SK-N-SH (cell line): ENCODE data around the gene ATP6V0C. TPM values are rescaled to one million over a fixed set of nuclear protein-coding genes. Genes with fewer than 3 reads are reported as not detected.

Source experiments
- CTCF ChIA-PET: fragments of 300-600, 350-600 bp; formaldehyde crosslinking; extraction: SDS; loops from one replicate; lab custom pipeline; 2021; lab: Yijun Ruan, JAX
- POLR2A ChIA-PET: fragments of 350-600 bp; sonication (Branson Sonifier 250); formaldehyde crosslinking; extraction: SDS; loops from one replicate; lab custom pipeline; 2020; ENCODE audit warnings: antibody characterized with exemption, inconsistent platforms; lab: Yijun Ruan, JAX
- DNase-seq: peaks from one replicate; pipeline ENCODE4 v3.0.0; 2012
- H2AFZ ChIP-seq: fragments of 200-600 bp; sonication (generic); 2 replicates; pipeline ENCODE4 v1.8.1; 2016; ENCODE audit warnings: antibody characterized with exemption, mild to moderate bottlenecking, low read depth
- H3F3A ChIP-seq: fragments of 200-600 bp; sonication (generic); replicated peaks from 2 replicates; pipeline ENCODE3; 2016; ENCODE audit warnings: antibody characterized with exemption, mild to moderate bottlenecking; ENCODE audit not compliant: insufficient read depth
- H3K27ac ChIP-seq, 2 experiments: fragments of 200-500 bp in 1 of 2; fragments of 200-600 bp in 1 of 2; sonication (Bioruptor generic) in 1 of 2; sonication (generic), shearing (Covaris generic) in 1 of 2; 2 replicates each; pipeline versions ENCODE4 v1.5.1 to v1.6.1; 2014 to 2016; ENCODE audit warnings: low read depth in 2 of 2, inconsistent platforms in 1 of 2, low read length in 1 of 2, mild to moderate bottlenecking in 1 of 2, mixed read lengths in 1 of 2
- H3K27me3 ChIP-seq: fragments of 200-600 bp; sonication (generic), shearing (Covaris generic); 2 replicates; pipeline ENCODE4 v1.6.1; 2016; ENCODE audit warnings: mixed run types; ENCODE audit not compliant: insufficient read depth
- H3K36me3 ChIP-seq, 2 experiments: fragments of 200-500 bp in 1 of 2; fragments of 200-600 bp in 1 of 2; sonication (Bioruptor generic) in 1 of 2; sonication (generic) in 1 of 2; replicated peaks in 1 of 2; 2 replicates each; pipeline versions ENCODE3 to v1.5.1; 2014 to 2016; ENCODE audit warnings: low read length in 1 of 2, mild to moderate bottlenecking in 1 of 2; ENCODE audit not compliant: insufficient read depth in 2 of 2, control insufficient read depth in 1 of 2
- H3K4me1 ChIP-seq, 2 experiments: fragments of 200-500 bp in 1 of 2; fragments of 200-600 bp in 1 of 2; sonication (Bioruptor generic) in 1 of 2; sonication (generic), shearing (Covaris generic) in 1 of 2; 2 replicates each; pipeline versions ENCODE4 v1.5.1 to v1.6.1; 2014 to 2016; ENCODE audit warnings: low read depth in 1 of 2, low read length in 1 of 2, mixed run types in 1 of 2; ENCODE audit not compliant: insufficient read depth in 2 of 2, control insufficient read depth in 1 of 2
- H3K4me2 ChIP-seq: fragments of 200-600 bp; sonication (generic), shearing (Covaris generic); 2 replicates; pipeline ENCODE4 v1.6.1; 2017; ENCODE audit warnings: mixed run types
- H3K4me3 ChIP-seq, 2 experiments: fragments of 200-500 bp in 1 of 2; fragments of 200-600 bp in 1 of 2; sonication (Bioruptor generic) in 1 of 2; sonication (generic), shearing (Covaris generic) in 1 of 2; 2 replicates each; pipeline versions ENCODE4 v1.5.1 to v1.8.1; 2014 to 2016; ENCODE audit warnings: low read depth in 2 of 2, inconsistent platforms in 1 of 2, low read length in 1 of 2, mild to moderate bottlenecking in 1 of 2, mixed read lengths in 1 of 2, moderate library complexity in 1 of 2
- H3K79me2 ChIP-seq: fragments of 200-600 bp; sonication (generic); 2 replicates; pipeline ENCODE4 v1.8.1; 2017; ENCODE audit warnings: mild to moderate bottlenecking; ENCODE audit not compliant: insufficient read depth
- H3K9ac ChIP-seq: fragments of 200-600 bp; sonication (generic); 2 replicates; pipeline ENCODE4 v1.6.1; 2017; ENCODE audit warnings: mixed run types
- H3K9me2 ChIP-seq: fragments of 200-600 bp; sonication (generic); 2 replicates; pipeline ENCODE4 v1.6.1; 2017; ENCODE audit warnings: mixed run types
- H3K9me3 ChIP-seq: fragments of 200-600 bp; sonication (generic); 2 replicates; pipeline ENCODE4 v1.6.1; 2017; ENCODE audit warnings: mixed run types, mild to moderate bottlenecking, moderate library complexity
- H4K20me1 ChIP-seq: fragments of 200-600 bp; sonication (generic); 2 replicates; pipeline ENCODE4 v1.6.1; 2017; ENCODE audit warnings: mild to moderate bottlenecking, mixed run types; ENCODE audit not compliant: insufficient read depth
- CHD2 ChIP-seq: fragments of 150-350 bp; IDR thresholded peaks from 2 replicates; pipeline ENCODE4 v1.6.1; 2018; ENCODE audit warnings: low read length; ENCODE audit not compliant: partially characterized antibody
- CTCF ChIP-seq: fragments of 200-600 bp; sonication (generic); IDR thresholded peaks from 2 replicates; pipeline ENCODE4 v1.6.1; 2017; ENCODE audit warnings: antibody characterized with exemption, mild to moderate bottlenecking, moderate library complexity
- EP300 ChIP-seq, 2 experiments: IDR thresholded peaks; 2 replicates each; pipeline versions ENCODE4 v1.4.0 to v1.6.1; 2012; ENCODE audit warnings: borderline replicate concordance in 1 of 2, low read depth in 1 of 2, low read length in 1 of 2
- EZH2phosphoT487 ChIP-seq: fragments of 200-600 bp; sonication (generic); IDR thresholded peaks from 2 replicates; pipeline ENCODE4 v1.6.1; 2017; ENCODE audit warnings: low read depth, mixed run types, mild to moderate bottlenecking, antibody characterized with exemption, moderate library complexity, borderline replicate concordance
- FOXJ3 ChIP-seq: sonication (generic); formaldehyde crosslinking; IDR thresholded peaks from 2 replicates; pipeline ENCODE4 v1.5.1; 2020; ENCODE audit warnings: mild to moderate bottlenecking, missing genetic modification reagents
- FOXM1 ChIP-seq: IDR thresholded peaks from 2 replicates; pipeline ENCODE4 v1.4.0; 2012; ENCODE audit warnings: low read depth, mild to moderate bottlenecking
- GABPA ChIP-seq: IDR thresholded peaks from 2 replicates; pipeline ENCODE4 v1.4.0; 2012; ENCODE audit warnings: low read depth, mild to moderate bottlenecking
- JUND ChIP-seq: IDR thresholded peaks from 2 replicates; pipeline ENCODE4 v1.4.0; 2012
- MAX ChIP-seq: IDR thresholded peaks from 2 replicates; pipeline ENCODE4 v1.4.0; 2012; ENCODE audit warnings: low read depth
- MEF2A ChIP-seq: IDR thresholded peaks from 2 replicates; pipeline ENCODE4 v1.4.0; 2012; ENCODE audit warnings: low read depth, borderline replicate concordance
- MXI1 ChIP-seq: IDR thresholded peaks from 2 replicates; pipeline ENCODE4 v1.6.1; 2012; ENCODE audit warnings: mild to moderate bottlenecking, low read depth, low read length, improper control_type of control experiment
- NFIC ChIP-seq: IDR thresholded peaks from 2 replicates; pipeline ENCODE4 v1.4.0; 2012; ENCODE audit warnings: borderline replicate concordance
- RAD21 ChIP-seq: IDR thresholded peaks from 2 replicates; pipeline ENCODE4 v1.6.1; 2012; ENCODE audit warnings: mild to moderate bottlenecking, low read length
- TCF12 ChIP-seq: IDR thresholded peaks from 2 replicates; pipeline ENCODE4 v1.4.0; 2012
- TEAD4 ChIP-seq: IDR thresholded peaks from 2 replicates; pipeline ENCODE4 v1.4.0; 2012; ENCODE audit warnings: mild to moderate bottlenecking, borderline replicate concordance; ENCODE audit not compliant: insufficient read depth
- USF1 ChIP-seq: IDR thresholded peaks from 2 replicates; pipeline ENCODE4 v1.4.0; 2012; ENCODE audit warnings: low read depth, borderline replicate concordance
- ZBTB33 ChIP-seq: IDR thresholded peaks from 2 replicates; pipeline ENCODE4 v1.4.0; 2012; ENCODE audit warnings: low read depth, borderline replicate concordance
- WGBS: methylation state at CpG from one replicate; pipeline ENCODE4 v1.1.6; 2017; ENCODE audit warnings: low lambda C conversion rate; 5-methylcytosine and 5-hydroxymethylcytosine counted together
- polyA plus RNA-seq, 3 experiments: library from polyadenylated mRNA; depleted of rRNA; stranded (reverse); fragments of >200 nt; gene quantifications; 2 replicates each; pipeline ENCODE4 v1.2.3, GENCODE V29; 2012

ATP6V0C gene
- polyA plus RNA-seq, 1 of the 3 experiments (the other 2 are of a cell fraction), result 80.1 TPM

- no peak for DNase-seq
- Histone ChIP-seq H3K27me3 (no peaks in the 10 kb centered on the region), H3K4me1 (peaks cover 3 to 47% of the 10 kb centered on the region in 2 experiments; a peak in 3 of 4 replicates), H3K36me3 (no peaks in the 10 kb centered on the region), H3K4me3 (peak overlapping the region in 1 of 2 experiments; percentile 11; a peak in 2 of 4 replicates), H2AFZ (peak overlapping the region; percentile 54; the same call in 1 of the 2 replicates), H3F3A (no peaks in the 10 kb centered on the region), H3K9me3 (no peaks in the 10 kb centered on the region), H3K4me2 (peak overlapping the region; percentile 73), H3K27ac (peak overlapping the region; percentile 47 to 86; a peak in 3 of 4 replicates), H4K20me1 (no peaks in the 10 kb centered on the region), H3K79me2 (peaks cover 7% of the 10 kb centered on the region; the same call in 1 of the 2 replicates), H3K9me2 (no peaks in the 10 kb centered on the region), H3K9ac (0 out of 2 replicates have a peak overlapping the region, but pooled peaks have one; percentile 44)
- POLR2A ChIA-PET, result interaction anchor here (0.5 to 3.5 kb wide), 7 partner anchors 8 to 22 kb away, joined by 3 to 44 read pairs (median 5); partner anchors contain the start of genes NTN3, TBC1D24 and TEDC2
- CTCF ChIA-PET, result interaction anchor here (0.8 to 12.7 kb wide), 11 partner anchors 8 to 478 kb away, joined by 3 to 95 read pairs (median 4); partner anchors contain the start of genes ABCA3, CCNF, TBC1D24 and TEDC2
- TF ChIP-seq FOXJ3 (no peak), TEAD4 (no peak), CHD2 (no peak), GABPA (no peak), FOXM1 (no peak), TCF12 (no peak)
- WGBS, result 71% methylated on average over 13 of the region's 13 CpGs
Measured at GRCh38 chr16:2482249-2482648, 31.5 kb upstream of the ATP6V0C start.

GRCh38 chr16:2482708-2483534 is 30.8 kb upstream of the ATP6V0C start:
- Histone ChIP-seq H3K4me3 (peak overlapping the region; percentile 3 to 11; a peak in 2 of 4 replicates), H3K36me3 (no peaks in the 10 kb centered on the region), H3K9me2 (no peaks in the 10 kb centered on the region), H3F3A (no peaks in the 10 kb centered on the region), H3K9me3 (no peaks in the 10 kb centered on the region), H3K79me2 (peaks cover 6% of the 10 kb centered on the region; the same call in 1 of the 2 replicates), H4K20me1 (no peaks in the 10 kb centered on the region), H3K27ac (peak overlapping the region; percentile 47 to 86; a peak in 3 of 4 replicates), H3K27me3 (no peaks in the 10 kb centered on the region), H3K4me1 (peaks cover 3 to 48% of the 10 kb centered on the region in 2 experiments; a peak in 3 of 4 replicates), H2AFZ (peak overlapping the region; percentile 54), H3K9ac (peak overlapping the region; percentile 44; the same call in 1 of the 2 replicates), H3K4me2 (peak overlapping the region; percentile 73)
- TF ChIP-seq EP300 (IDR thresholded peaks at IDR 0.05; ENCODE audit: borderline replicate concordance in 1 of 2, low read depth in 1 of 2, low read length in 1 of 2) (peak in 1 of 2 experiments; percentile 44; a peak in 1 of 4 replicates), MXI1 (peak; percentile 84), MAX (no peak), JUND (no peak), NFIC (0 out of 2 replicates have a peak, but pooled peaks have one; percentile 19), USF1 (no peak), TCF12 (0 out of 2 replicates have a peak, but pooled peaks have one; percentile 22), TEAD4 (no peak), CHD2 (no peak), ZBTB33 (no peak), MEF2A (no peak), CTCF (no peak), EZH2phosphoT487 (no peak), RAD21 (0 out of 2 replicates have a peak, but pooled peaks have one; percentile 6)
- ChIA-PET POLR2A (interaction anchor here (0.6 to 3.5 kb wide), 8 partner anchors 8 to 55 kb away, joined by 3 to 44 read pairs (median 6); partner anchors contain the start of genes NTN3, TBC1D24 and TEDC2), CTCF (interaction anchor here (0.8 to 12.7 kb wide), 13 partner anchors 8 to 479 kb away, joined by 3 to 95 read pairs (median 4); partner anchors contain the start of genes ABCA3, CCNF, NTN3 and TBC1D24)
- peak; percentile 91 for DNase-seq
- WGBS, result 53% methylated on average over 32 of the region's 32 CpGs
